ENCODE results near the gene DDX54. TPM values are rescaled to one million over a fixed set of nuclear protein-coding genes. Genes with fewer than 3 reads are reported as not detected.

DDX54 gene
- total RNA-seq, 1 donor from 2014 or later, result 97.0 TPM

- DNase-seq (ENCODE audit: low spot score in 2 of 2), result no peak
- Histone ChIP-seq H3K27ac (no peak overlapping the region), H3K27me3 (no peaks in the 10 kb centered on the region), H3K36me3 (no peaks in the 10 kb centered on the region), H3K4me1 (peaks cover 0 to 3% of the 10 kb centered on the region in 2 donors), H3K9me3 (peaks cover 0 to 11% of the 10 kb centered on the region in 2 donors), H3K4me3 (no peak overlapping the region)
- no peak for TF ChIP-seq CTCF (IDR thresholded peaks at IDR 0.05)
- intact Hi-C loops (cut with DNase I), result no loop called here
Measured at GRCh38 chr12:113203852-113204760, 18.8 kb upstream of the DDX54 start.

GRCh38 chr12:113202300-113203075 is 17.2 kb upstream of the DDX54 start:
- Histone ChIP-seq H3K4me1 (no peaks in the 10 kb centered on the region), H3K27me3 (no peaks in the 10 kb centered on the region), H3K4me3 (no peak overlapping the region), H3K27ac (no peak overlapping the region), H3K36me3 (no peaks in the 10 kb centered on the region), H3K9me3 (peaks cover 0 to 11% of the 10 kb centered on the region in 2 donors)
- DNase-seq (ENCODE audit: low spot score in 2 of 2), result no peak
- TF ChIP-seq CTCF (IDR thresholded peaks at IDR 0.05), result no peak
- intact Hi-C loops (cut with DNase I), result no loop called here

GRCh38 chr12:113201187-113202177 is 16.2 kb upstream of the DDX54 start:
- Histone ChIP-seq H3K4me1 (peaks cover 0 to 4% of the 10 kb centered on the region in 2 donors), H3K27me3 (no peaks in the 10 kb centered on the region), H3K36me3 (no peaks in the 10 kb centered on the region), H3K9me3 (peaks cover 0 to 5% of the 10 kb centered on the region in 2 donors), H3K4me3 (no peak overlapping the region), H3K27ac (no peak overlapping the region)
- no peak for TF ChIP-seq CTCF (IDR thresholded peaks at IDR 0.05)
- intact Hi-C loops (cut with DNase I), result no loop called here
- no peak for DNase-seq (ENCODE audit: low spot score in 2 of 2)

DNA sequence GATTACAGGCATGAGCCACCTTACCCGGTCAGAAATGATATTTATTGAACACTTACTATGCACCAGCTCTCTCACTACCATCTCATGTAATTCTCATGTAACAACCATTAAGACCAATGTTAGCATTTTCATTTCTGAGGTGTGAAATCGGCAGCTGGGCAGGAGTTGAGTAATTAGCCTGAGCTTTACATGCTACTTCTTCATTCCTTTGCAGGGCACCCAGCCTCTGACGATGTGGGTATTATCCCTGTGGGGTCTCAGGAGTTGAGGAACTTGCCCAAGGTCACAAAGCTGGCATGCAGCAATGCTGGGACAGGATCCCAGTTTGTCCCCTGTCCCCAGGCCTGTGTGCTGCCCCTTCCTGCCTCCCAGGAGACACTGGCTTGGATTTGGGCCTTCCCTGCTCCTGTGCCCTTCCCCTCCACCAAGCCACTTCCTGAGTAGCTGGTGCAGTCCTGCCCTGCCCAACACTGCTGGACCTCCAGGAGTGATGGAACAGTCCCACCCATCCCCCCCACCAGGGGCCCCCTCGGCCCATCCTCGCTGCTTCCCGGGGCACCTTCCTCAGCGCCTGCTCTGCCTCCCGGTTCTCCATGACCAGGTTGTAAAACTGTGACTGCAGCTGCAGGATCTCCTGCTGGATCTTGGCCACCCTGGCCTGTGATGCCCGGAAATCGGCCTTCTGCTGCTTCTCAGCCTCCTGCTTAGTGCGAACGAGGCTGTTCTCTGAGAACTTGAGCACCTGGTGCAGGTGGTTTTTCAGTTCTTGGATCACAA is 14.9 kb upstream of the DDX54 start:
- TF ChIP-seq CTCF (IDR thresholded peaks at IDR 0.05), result no peak
- H3K4me1 ChIP-seq, result peaks cover 0 to 5% of the 10 kb centered on the region in 2 donors
- H3K27me3 ChIP-seq, result no peaks in the 10 kb centered on the region
- no peak for DNase-seq (ENCODE audit: low spot score in 2 of 2)
- no peaks in the 10 kb centered on the region for H3K36me3 ChIP-seq
- H3K9me3 ChIP-seq, result no peaks in the 10 kb centered on the region
- no peak overlapping the region for H3K4me3 ChIP-seq
- no peak overlapping the region for H3K27ac ChIP-seq
- intact Hi-C loops (cut with DNase I), result no loop called here
